Gastrocnemius medialis (tissue), 4 donors: Measurements from ENCODE around the gene KIAA0319L.

Experiments used
- POLR2A ChIP-seq, 2 donors: fragments of 450-650 bp; IDR thresholded peaks; one replicate each; pipeline ENCODE4 v1.6.1; 2017; ENCODE audit warnings: antibody characterized with exemption in 2 of 2, mild to moderate bottlenecking in 2 of 2, moderate library complexity in 2 of 2
- TF ChIP-seq, protein P1 (sequence below), 5 experiments: fragments of 450-650 bp in 3 of 5; fragments of 200-600 bp in 2 of 5; sonication (generic) in 2 of 5; IDR thresholded peaks in 4 of 5; conservative IDR thresholded peaks in 1 of 5; 1 replicate in 4 of 5; 2 replicates in 1 of 5; pipeline ENCODE4 v1.5.1; 2016 to 2019; ENCODE audit warnings: antibody characterized with exemption in 5 of 5, mild to moderate bottlenecking in 3 of 5, moderate library complexity in 3 of 5

DNA sequence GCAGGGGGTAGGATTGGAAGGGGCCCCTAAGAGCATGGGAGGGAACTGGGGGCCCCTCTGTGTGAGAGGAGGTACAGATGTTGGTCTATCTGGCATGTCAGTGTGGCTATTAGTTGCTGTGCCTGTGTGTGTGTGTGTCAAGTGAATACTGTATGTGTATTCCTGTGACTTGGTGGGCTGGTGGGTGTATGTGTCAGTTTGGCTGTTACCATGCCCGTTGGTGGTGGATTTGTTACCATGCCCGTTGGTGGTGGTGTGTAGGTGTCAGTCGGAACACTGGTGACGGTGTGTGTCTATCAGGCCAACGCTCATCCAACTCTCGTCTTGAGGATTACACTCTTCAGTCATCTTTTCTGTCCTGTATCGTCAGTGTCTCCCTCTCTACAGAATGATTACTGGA is 38.5 kb upstream of the KIAA0319L start:
- TF ChIP-seq, protein P1, sequence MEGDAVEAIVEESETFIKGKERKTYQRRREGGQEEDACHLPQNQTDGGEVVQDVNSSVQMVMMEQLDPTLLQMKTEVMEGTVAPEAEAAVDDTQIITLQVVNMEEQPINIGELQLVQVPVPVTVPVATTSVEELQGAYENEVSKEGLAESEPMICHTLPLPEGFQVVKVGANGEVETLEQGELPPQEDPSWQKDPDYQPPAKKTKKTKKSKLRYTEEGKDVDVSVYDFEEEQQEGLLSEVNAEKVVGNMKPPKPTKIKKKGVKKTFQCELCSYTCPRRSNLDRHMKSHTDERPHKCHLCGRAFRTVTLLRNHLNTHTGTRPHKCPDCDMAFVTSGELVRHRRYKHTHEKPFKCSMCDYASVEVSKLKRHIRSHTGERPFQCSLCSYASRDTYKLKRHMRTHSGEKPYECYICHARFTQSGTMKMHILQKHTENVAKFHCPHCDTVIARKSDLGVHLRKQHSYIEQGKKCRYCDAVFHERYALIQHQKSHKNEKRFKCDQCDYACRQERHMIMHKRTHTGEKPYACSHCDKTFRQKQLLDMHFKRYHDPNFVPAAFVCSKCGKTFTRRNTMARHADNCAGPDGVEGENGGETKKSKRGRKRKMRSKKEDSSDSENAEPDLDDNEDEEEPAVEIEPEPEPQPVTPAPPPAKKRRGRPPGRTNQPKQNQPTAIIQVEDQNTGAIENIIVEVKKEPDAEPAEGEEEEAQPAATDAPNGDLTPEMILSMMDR (IDR thresholded peaks at IDR 0.05 in 4 of 5, conservative IDR thresholded peaks at IDR 0.05 in 1 of 5), result no peak
- no peak for TF ChIP-seq POLR2A (IDR thresholded peaks at IDR 0.05)
